GM19099 (cell line): ENCODE measurements around the gene ZBTB4.
A peak's percentile ranks its signal among the peaks of the same experiment; 100 is the strongest.
"Not testable (repeated sequence)": the region's sequence is repeated elsewhere in the genome, so short reads cannot be mapped to it uniquely, and the experiment has no call there.

Experiments used
- POLR2A ChIP-seq: IDR thresholded peaks from 3 replicates; pipeline ENCODE4 v1.6.1; 2011; ENCODE audit warnings: low read depth; ENCODE audit not compliant: insufficient read length; ENCODE audit errors: extremely low read depth

Gene ZBTB4

DNA sequence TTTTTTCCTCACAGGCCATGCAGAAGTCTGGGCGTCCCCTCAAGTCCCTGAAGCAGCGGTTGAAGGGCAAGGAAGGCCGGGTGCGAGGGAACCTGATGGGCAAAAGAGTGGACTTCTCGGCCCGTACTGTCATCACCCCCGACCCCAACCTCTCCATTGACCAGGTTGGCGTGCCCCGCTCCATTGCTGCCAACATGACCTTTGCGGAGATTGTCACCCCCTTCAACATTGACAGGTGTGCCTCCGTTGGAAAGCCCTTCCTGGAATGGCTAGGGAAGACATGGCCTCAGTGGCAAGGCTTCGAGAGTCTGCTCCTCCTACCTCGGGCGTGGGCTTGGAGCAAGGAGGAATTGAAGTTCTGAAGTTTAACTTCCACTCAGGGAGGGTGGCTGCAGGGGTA, 18.2 kb upstream of the ZBTB4 start:
- no peak for TF ChIP-seq POLR2A

DNA sequence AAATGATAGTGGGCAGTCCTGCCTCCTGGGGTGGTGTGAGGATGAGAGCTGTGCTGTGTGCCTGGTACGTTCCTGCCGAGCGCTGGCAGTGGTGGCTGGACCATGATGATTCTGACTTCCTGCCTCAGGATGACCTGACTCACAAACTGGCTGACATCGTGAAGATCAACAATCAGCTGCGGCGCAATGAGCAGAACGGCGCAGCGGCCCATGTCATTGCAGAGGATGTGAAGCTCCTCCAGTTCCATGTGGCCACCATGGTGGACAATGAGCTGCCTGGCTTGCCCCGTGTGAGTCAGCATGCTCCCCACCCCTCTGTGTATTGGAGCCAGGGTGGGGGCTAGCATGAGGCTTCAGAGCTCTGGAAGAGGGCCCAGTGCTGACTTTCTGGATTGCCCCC, 17.8 kb upstream of the ZBTB4 start:
- no peak for TF ChIP-seq POLR2A

DNA sequence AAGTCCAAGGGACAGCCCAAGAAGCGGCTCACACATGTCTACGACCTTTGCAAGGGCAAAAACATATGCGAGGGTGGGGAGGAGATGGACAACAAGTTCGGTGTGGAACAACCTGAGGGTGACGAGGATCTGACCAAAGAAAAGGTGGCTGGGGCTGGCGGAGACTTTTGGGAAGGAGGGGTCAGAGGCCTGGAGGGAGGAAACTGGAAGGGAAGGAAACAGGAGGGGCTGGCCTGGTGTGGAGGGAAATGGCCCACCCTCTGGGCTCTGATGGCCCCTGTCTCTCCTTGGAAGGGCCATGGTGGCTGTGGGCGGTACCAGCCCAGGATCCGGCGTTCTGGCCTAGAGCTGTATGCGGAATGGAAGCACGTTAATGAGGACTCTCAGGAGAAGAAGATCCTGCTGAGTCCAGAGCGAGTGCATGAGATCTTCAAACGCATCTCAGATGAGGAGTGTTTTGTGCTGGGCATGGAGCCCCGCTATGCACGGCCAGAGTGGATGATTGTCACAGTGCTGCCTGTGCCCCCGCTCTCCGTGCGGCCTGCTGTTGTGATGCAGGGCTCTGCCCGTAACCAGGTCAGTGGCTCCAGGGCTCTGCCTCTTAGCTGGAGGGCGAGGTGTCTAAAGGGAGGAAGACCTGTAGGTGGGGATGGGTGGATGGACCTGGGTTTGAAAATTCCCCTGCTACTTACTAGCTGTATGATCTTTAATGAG, 17.2 kb upstream of the ZBTB4 start:
- no peak for TF ChIP-seq POLR2A

DNA sequence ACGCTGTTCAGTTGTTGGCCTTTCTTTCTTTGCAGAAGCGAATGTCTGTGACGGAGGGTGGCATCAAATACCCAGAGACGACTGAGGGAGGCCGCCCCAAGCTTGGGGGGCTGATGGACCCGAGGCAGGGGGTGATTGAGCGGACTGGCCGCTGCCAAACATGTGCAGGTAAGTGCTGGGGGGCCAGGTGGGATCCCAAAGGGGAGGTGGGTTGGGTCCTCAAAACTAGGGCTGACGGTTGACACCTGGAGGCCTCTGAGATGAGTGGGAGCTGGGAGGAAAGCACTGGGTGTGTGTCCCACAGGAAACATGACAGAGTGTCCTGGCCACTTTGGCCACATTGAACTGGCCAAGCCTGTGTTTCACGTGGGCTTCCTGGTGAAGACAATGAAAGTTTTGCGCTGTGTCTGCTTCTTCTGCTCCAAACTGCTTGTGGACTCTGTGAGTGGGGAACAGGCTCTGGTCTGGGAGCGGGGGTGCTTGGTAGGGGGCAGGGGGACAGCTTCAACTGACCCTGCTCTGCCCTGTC, 16.5 kb upstream of the ZBTB4 start:
- TF ChIP-seq POLR2A = no peak

DNA sequence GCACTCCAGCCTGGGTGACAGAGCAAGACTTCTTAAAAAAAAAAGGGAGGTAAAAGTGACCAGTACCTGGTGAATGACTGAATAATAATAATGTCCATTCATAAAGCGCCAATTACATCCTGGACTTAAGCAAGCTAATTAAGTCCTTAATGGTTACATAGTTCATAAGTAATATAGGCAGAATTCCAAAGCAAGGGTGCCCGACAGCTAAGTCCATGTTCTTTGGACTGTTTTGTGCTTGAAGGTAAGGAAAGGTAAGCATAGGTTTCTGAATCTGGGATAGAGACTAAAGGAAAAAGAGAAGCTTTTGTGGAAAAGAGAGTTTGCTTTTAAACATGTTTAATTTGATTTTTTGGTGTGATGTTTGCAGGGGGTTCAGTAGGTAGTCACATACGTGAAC, 14.5 kb upstream of the ZBTB4 start:
- no peak for TF ChIP-seq POLR2A

DNA sequence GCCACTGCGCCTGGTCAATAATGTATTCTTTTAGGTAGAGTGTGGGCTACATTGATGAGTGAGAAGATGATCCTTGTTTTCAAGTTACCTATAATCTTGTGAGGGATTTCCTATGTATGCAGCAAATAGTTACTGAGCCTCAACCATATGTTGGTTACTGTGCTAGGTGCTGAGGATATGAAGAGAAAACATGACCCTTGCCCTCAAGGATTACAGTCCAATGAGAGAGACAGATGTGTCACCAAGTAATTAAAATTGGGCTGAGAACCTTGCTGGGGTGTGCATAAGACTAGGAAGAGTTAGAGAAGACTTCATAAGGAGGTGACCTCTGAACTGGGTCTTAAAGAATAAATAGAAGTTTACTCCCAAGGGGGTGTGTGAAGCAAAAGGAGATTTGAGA, 12.2 kb upstream of the ZBTB4 start:
- no peak for TF ChIP-seq POLR2A

DNA sequence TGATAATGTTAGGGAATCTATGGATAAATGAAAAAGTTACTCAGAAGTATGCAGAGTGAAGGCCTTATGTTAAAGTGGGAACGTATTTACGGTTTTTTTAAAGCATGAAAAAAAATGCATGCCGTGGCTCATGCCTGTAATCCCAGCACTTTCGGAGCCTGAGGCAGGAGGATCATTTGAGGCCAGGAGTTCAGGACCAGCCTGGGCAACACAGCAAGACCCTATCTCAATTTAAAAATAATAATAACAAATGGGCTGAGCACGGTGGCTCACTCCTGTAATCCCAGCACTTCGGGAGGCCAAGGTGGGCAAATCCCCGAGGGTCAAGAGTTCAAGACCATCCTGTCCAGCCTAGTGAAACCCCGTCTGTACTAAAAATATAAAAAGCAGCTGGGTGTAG, 10.7 kb upstream of the ZBTB4 start:
- no peak for TF ChIP-seq POLR2A

DNA sequence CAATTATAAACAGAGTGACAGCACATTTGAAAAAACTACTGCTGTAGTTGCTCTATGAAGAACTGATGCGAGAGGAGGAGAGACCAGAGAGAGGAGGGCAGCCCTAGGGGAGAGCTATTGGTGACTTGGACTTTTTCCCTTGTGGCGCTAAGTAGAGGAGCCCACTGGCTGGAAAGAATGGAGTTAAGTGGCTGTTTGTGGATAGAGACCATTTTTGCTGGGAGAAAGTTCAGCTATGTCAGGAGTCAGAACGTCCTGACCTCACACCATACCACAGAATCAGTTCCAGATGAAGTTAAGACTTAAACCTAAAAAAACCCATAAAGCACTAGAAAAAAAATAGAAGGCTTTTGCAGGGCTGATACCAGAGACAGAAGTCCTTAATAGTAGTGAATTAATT, 6.8 kb upstream of the ZBTB4 start:
- TF ChIP-seq POLR2A = no peak

DNA sequence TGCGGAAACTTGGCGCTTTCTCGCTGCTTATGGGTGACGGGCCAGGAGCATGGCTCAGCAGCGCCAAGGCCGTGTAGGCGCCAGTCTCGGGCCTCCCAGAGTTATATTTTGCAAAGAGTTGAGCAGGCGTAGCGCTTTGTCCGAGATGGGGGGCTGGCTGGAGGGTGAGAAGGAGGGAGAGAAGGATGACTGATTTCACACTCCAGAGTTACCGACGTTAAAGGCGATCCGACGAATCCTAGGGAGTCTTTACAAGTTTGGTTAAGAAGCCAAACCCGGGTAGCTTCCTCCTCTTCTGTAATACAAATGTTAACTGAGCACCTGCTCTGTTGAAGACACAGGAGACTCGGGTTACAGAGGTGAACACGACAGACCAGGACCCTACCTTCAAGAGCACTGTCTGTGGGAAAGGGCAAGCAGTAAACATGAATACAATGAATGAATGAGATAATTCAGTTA, 5.5 kb upstream of the ZBTB4 start:
- no peak for TF ChIP-seq POLR2A

DNA sequence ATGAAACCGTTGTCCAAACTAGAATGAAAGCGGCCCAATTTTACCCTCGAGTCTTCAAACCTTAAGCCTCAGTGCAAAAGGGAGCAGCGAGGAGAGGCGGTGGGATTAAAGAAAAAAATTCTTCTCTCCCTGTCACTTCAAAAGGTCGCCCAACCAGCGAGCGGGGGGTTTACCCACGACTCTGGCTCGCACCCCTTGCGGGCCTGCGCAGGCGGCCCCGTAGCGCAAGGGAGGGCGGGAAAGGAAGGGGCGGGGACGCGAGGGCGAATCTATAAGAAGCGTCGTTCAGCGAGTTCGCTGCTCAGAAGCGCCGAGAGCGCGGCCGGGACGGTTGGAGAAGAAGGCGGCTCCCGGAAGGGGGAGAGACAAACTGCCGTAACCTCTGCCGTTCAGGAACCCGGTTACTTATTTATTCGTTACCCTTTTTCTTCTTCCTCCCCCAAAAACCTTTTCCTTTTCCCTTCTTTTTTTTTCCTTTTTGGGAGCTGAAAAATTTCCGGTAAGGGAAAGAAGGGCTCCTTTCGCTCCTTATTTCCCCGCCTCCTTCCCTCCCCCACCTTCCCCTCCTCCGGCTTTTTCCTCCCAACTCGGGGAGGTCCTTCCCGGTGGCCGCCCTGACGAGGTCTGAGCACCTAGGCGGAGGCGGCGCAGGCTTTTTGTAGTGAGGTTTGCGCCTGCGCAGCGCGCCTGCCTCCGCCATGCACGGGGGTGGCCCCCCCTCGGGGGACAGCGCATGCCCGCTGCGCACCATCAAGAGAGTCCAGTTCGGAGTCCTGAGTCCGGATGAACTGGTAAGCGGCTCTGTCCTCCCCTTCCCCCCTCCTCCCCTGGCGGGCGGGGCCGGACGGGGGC, 4.9 kb upstream of the ZBTB4 start, which contains the start of gene POLR2A:
POLR2A (plus strand) TSS at position 300 of the 852 bp plus-strand sequence.
- peak; percentile 100 for TF ChIP-seq POLR2A

DNA sequence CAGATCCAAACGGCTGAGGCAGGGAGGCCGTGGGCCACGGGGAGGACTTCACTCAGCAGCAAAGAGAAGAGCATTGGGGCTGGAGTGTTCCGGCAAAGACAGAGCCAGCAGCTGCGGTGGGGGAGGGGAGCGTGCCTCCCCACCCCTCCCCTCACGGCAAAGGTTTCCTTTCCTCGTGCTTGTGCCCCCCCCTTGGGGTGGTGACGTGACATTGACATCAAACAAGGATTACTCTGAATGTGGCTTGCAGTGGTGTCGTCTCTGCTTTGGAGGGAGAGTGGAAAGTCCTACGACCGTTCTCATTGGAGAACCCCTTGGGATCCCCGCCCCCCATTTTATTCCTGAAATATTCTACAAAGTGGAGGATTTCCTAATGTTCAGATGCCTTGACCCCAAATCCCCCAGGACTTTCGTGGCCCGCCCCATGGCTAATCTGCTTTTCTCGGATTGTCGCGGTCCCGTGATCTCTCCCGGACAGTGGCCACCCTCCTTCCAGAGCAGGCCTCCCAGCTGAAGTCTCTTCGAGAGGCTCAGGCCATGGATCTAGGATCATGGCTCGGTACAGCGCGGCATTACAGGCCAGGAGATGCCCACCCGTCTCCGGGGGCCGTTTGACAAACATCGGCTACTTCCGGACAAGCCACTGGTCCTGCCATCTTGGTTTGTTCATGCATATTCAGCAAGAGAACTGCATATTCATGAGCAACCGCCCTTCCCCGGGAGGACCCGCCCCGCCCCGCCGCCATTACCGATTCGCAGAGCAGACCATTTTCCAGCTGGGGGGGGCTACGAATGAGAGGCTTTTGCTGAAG, 4.0 kb upstream of the ZBTB4 start:
- TF ChIP-seq POLR2A = no peak

DNA sequence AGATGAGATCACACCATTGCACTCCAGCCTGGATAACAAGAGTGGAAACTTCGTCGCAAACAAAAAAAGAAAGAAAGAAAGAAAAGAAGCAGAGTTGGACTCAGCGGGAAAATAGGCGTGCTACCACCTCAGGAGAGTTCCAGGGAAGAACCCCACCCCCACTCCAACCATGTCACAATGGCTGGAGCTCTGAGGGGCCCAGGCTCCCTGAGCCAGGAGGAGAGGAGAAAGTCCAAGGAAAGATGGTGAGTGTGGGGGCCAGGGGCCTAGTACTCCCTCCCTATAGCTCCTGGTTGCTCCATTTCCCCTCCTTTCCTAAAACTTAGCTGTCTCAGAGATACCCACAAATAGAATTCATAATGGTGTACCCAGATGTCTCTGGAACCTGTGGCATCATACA, 1.8 kb upstream of the ZBTB4 start, which contains the start of gene SLC35G6:
SLC35G6 (plus strand) TSS at position 172 of the 400 bp plus-strand sequence; CDS start at position 243, 71 bp downstream.
- not testable (repeated sequence) for TF ChIP-seq POLR2A

DNA sequence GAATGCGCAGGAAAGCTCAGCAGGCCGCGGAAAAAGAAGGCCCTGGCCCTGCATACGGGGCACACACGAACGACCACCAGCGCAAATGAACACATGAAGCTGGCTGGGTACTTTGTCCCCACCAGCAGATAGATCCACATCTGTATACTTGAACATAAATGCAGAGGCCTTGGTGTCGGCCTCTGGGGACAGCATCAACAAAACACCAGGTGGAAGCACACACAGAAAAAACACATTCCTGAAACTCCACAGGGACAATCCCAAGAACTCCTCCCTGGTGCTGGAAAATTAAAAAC, 606 bp upstream of the ZBTB4 start:
- TF ChIP-seq POLR2A = no peak

DNA sequence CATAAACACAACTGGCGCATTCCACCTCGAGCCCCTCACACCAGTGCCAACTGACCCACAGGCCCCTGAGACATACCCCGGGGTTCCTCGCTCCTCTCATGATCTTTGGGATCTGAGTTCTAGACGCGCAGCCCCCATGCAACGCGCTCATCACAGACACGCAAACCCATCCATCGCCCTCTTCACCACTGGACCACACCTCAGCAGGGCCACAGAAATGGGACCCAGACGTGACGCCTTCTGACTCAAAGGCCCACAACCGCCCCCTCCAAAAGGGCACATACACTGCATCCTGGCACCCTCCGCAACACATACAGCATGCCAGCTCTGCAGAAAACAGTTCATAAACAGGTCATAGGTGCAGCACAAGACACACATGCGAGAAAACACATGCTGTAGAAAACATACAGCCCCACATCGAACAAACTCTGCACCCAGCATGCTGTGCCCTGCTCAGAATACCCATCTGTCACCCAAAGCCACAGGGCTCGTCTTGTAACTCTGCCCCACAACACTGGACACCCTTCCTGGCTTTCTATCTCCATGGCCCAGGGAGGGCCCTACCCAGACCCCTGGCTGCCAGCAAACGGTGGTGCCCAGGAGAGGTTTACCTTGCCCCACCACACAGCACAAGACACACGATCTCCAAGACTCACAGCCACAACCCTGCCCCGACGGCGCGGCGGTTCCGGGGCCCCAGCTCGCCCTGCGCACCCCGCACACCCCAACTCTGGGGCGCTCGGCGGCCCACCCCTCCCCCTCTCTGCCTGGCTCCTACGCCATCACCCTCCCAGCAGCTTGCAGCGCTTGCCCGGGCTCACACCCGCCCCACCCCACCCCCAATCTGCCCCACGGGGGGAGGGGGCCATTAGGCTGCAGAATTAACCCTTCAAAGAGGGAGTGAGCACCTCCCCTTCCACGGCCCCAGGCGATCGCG, 887 bp downstream of the ZBTB4 start:
- no peak for TF ChIP-seq POLR2A
